ENCODE data around the gene ASCL1. TPM values are rescaled to one million over a fixed set of nuclear protein-coding genes. Genes with fewer than 3 reads are reported as not detected.

ASCL1 gene
- total and polyA plus RNA-seq, 2 of the 13 experiments (the other 11 are each of a cell fraction or from before 2014, with no cell fraction given): not detected

- TF ChIP-seq, protein P1, sequence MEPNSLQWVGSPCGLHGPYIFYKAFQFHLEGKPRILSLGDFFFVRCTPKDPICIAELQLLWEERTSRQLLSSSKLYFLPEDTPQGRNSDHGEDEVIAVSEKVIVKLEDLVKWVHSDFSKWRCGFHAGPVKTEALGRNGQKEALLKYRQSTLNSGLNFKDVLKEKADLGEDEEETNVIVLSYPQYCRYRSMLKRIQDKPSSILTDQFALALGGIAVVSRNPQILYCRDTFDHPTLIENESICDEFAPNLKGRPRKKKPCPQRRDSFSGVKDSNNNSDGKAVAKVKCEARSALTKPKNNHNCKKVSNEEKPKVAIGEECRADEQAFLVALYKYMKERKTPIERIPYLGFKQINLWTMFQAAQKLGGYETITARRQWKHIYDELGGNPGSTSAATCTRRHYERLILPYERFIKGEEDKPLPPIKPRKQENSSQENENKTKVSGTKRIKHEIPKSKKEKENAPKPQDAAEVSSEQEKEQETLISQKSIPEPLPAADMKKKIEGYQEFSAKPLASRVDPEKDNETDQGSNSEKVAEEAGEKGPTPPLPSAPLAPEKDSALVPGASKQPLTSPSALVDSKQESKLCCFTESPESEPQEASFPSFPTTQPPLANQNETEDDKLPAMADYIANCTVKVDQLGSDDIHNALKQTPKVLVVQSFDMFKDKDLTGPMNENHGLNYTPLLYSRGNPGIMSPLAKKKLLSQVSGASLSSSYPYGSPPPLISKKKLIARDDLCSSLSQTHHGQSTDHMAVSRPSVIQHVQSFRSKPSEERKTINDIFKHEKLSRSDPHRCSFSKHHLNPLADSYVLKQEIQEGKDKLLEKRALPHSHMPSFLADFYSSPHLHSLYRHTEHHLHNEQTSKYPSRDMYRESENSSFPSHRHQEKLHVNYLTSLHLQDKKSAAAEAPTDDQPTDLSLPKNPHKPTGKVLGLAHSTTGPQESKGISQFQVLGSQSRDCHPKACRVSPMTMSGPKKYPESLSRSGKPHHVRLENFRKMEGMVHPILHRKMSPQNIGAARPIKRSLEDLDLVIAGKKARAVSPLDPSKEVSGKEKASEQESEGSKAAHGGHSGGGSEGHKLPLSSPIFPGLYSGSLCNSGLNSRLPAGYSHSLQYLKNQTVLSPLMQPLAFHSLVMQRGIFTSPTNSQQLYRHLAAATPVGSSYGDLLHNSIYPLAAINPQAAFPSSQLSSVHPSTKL (CRISPR knock-in tag; IDR thresholded peaks at IDR 0.05): 0 out of 2 replicates have a peak, but pooled peaks have one; percentile 17
- TF ChIP-seq ELK4 (CRISPR knock-in tag; IDR thresholded peaks at IDR 0.05; ENCODE audit: borderline replicate concordance) (no peak), ZNF547 (CRISPR knock-in tag; IDR thresholded peaks at IDR 0.05) (no peak), ZNF850 (CRISPR knock-in tag; conservative IDR thresholded peaks at IDR 0.05) (no peak), PPARG (CRISPR knock-in tag; conservative IDR thresholded peaks at IDR 0.05) (no peak), MAFK (conservative IDR thresholded peaks at IDR 0.05 in 1 of 2, IDR thresholded peaks at IDR 0.05 in 1 of 2; ENCODE audit: low read length in 2 of 2) (no peak), FOXA3 (CRISPR knock-in tag; IDR thresholded peaks at IDR 0.05) (peak; percentile 40; the same call in 1 of the 2 replicates), ZNF503 (CRISPR knock-in tag; IDR thresholded peaks at IDR 0.05) (no peak), MYPOP (CRISPR knock-in tag; IDR thresholded peaks at IDR 0.05) (no peak), ZNF709 (CRISPR knock-in tag; IDR thresholded peaks at IDR 0.05) (no peak), PHB2 (IDR thresholded peaks at IDR 0.05; ENCODE audit: partially characterized antibody) (no peak), CBX2 (IDR thresholded peaks at IDR 0.05; ENCODE audit: low read depth, low read length) (no peak), CBX2 (CRISPR knock-in tag; IDR thresholded peaks at IDR 0.05; ENCODE audit: low read depth) (no peak), NR1H2 (CRISPR knock-in tag; IDR thresholded peaks at IDR 0.05; ENCODE audit: borderline replicate concordance, low read depth) (no peak), ZNF101 (CRISPR knock-in tag; IDR thresholded peaks at IDR 0.05; ENCODE audit: borderline replicate concordance, low read depth) (no peak), THAP8 (CRISPR knock-in tag; IDR thresholded peaks at IDR 0.05; ENCODE audit: borderline replicate concordance) (no peak), RBFOX2 (IDR thresholded peaks at IDR 0.05; ENCODE audit: low read depth, low read length) (no peak), NCOA2 (CRISPR knock-in tag; IDR thresholded peaks at IDR 0.05) (peak; percentile 40; the same call in 1 of the 2 replicates)
- TF ChIP-seq, protein P2, sequence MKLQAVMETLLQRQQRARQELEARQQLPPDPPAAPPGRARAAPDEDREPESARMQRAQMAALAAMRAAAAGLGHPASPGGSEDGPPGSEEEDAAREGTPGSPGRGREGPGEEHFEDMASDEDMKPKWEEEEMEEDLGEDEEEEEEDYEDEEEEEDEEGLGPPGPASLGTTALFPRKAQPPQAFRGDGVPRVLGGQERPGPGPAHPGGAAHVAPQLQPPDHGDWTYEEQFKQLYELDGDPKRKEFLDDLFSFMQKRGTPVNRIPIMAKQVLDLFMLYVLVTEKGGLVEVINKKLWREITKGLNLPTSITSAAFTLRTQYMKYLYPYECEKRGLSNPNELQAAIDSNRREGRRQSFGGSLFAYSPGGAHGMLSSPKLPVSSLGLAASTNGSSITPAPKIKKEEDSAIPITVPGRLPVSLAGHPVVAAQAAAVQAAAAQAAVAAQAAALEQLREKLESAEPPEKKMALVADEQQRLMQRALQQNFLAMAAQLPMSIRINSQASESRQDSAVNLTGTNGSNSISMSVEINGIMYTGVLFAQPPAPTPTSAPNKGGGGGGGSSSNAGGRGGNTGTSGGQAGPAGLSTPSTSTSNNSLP (IDR thresholded peaks at IDR 0.05; ENCODE audit: low read depth, low read length): 0 out of 2 replicates have a peak, but pooled peaks have one; percentile 51
Observed at GRCh38 chr12:102921240-102921639, 36.2 kb upstream of the ASCL1 start (continued).

All from HepG2 (cell line).